GM18858 (cell line): ENCODE results near the gene KRIT1.
"Not testable (repeated sequence)": the region's sequence is repeated elsewhere in the genome, so short reads cannot be mapped to it uniquely, and the experiment has no call there.

Experiments
- ATAC-seq: cut with Tn5 transposase; IDR thresholded peaks from one replicate; pipeline ENCODE4 v1.9.1; 2021; ENCODE audit not compliant: unreplicated experiment

The KRIT1 gene

DNA sequence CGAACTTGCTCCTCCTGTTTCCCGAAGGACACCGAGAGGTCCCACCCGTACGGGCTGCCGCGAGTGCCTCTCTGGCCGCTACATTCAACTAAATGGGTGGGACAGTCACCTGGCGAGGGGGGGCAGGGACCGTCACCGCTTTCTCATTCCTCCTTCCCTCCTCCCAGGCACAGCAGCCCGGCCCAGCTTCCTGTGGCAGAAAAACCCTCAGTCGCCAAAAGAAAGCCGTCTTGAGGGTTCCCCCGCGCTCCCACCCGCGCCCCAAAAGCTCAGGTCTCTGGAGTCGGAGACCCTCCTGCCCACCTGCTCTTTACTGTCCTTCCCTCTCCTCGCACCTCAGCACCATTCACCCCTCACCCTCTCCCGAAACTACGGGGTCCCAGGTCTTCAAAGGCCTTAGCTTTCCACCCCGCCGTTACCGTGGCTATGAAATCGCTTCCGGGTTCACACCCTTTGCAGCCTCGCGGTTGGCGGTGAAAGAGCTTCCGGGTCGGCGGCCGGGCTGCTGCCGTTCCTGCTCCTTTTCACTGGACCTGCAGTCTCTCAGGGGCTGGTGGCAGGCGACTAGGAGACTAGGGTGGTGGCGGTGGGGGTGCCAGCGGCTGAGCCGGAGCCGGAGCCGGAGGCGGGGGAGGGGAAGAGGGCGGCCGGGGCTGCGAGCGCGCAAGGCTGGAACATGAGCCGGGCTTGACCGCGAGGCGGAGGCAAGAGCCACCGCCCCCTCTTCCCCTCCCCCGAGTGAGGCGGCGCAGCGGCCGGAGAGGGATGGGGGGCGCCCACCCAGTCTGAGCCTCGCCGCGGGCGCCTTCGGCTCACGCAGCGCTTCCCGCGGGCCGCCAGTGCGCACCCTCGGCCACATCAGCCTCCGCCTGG lies at the start of gene KRIT1, which contains the start of gene ANKIB1:
KRIT1 (minus strand) TSS at position 428 of the 873 bp plus-strand sequence. CDS start 3,779 bp downstream, outside the sequence.
ANKIB1 (plus strand) TSS at position 488 of the 873 bp plus-strand sequence. CDS start 49,005 bp downstream, outside the sequence.
- peak; percentile 61 for ATAC-seq

DNA sequence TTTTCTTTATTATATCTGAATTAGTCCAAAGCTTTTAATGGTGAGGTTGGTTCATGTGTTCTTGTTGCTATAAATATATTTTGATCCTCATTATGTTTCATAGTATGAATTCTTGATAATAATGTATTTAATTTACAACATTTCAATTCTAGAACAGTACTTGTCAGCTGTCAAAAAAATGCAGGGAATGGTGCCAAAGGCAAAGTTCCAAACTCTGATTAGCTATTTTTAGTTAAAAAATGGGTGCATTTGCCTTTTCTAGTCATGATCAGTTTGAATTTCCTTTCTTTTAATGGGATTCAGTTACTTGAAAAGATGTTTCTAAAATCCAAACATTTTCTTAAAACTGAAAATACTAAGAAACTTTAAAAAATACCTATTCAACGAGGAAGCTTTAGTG lies 49.7 kb upstream of the KRIT1 start:
- ATAC-seq = no peak

DNA sequence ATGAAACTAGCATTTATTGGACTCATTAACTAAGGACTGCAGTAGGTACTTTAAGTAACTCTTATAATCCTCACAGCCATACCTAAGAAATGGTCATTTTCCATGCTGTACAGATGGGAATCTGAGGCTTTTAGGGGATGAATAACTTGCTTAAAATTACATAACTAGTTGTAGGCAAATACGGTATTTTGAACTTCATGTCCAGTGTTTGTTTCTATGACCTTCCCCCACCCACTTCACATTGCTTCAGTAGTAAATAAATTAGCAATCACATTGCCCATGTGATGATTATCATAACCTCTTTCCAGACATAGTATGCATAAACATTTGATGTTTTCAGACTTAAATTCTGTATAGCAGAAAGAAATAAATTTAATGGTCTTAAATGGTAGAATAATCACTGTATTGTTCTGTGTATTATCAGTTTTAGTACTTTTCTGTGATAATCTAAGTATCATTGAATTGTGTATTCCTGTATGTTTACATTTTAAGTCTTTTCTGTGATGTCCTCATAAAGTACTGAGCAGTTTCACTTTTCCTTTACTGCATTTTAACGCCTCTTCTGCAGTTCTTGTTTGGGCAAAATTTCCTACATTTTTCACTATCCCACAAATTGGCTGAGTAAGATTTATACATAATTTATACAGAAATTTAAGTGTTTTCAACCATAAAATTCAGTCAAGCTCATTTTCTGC lies 48.3 kb upstream of the KRIT1 start:
- ATAC-seq = no peak

DNA sequence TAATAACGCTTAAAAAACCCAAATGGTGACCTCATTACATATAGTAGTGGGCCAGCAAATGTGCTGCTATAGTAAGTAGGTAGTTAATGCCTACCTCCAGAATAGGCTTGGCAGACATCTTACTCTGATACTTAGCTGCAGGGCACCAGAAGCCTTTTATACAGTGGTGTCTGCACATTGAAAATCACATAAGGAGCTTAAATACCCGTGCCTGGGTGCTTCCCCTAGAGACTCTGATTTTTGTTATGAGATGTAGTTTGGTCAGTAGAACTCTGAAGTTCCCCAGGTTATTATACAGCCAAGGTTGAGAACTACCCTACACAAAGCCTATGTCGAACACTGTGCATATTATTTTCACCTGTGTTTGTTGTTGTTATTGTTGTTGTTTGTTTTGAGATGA lies 47.3 kb upstream of the KRIT1 start:
- peak; percentile 38 for ATAC-seq

DNA sequence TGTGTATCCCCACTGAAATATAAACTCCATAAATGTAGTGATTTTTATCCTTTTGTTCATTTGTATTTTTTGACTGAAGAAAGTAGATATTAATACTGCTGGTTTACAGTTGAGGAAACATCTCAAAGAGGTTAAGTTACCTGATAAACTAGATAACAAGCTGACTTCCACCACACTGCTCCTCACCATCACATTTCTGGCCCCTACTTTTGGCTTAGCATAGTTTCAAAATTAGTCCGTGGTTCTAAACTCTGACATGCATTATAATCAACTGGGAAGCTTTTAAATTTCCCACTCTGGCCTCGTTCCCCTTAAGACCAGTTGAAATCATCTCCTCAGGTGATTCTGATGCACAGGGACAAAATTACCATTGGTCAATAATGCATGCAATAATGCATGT lies 43.6 kb upstream of the KRIT1 start:
- ATAC-seq = no peak

DNA sequence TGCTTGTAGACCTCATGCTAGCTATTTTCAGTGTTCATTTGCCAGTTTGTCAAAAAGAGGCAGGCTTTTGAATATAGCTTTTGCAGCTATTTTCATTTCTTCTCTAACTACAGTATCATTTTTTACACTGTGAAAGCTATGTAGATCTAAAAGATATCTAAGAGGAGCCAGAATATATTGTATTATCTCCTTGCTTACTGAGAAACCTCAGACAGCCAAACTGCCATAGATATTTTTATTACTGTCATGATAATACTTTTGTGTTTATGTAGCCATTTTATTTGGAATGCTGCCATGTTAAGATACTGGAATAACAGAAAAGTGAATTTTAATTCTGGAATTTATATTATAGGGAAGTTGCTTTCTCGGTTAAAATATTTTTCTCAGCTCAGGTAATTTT lies 37.2 kb upstream of the KRIT1 start:
- ATAC-seq = no peak

DNA sequence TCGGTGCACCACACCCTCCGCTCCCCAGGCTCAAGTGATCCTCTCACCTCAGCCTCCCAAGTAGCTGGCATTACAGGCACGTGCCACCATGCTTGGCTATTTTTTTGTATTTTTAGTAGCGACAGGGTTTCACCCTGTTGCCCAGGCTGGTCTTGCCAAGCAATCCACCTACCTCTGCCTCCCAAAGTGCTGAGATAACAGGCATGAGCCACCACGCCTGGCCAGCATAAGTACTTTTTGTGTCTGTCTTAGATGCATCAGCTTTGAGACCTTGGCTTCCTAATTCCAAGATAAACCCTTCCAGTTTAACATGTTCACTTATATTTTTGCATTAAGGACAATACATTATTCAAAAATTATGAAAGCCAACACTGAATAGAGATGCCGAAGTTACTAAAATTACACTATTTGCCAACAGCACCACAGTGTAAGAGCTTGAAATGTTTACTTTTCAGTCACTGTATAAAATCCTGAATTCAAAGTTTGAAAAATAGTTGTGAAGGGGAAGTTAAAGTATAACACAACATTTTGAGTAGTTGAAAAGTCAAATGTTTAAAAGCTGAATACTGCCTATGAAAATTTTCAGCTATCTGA lies 36.6 kb upstream of the KRIT1 start:
- ATAC-seq = no peak

DNA sequence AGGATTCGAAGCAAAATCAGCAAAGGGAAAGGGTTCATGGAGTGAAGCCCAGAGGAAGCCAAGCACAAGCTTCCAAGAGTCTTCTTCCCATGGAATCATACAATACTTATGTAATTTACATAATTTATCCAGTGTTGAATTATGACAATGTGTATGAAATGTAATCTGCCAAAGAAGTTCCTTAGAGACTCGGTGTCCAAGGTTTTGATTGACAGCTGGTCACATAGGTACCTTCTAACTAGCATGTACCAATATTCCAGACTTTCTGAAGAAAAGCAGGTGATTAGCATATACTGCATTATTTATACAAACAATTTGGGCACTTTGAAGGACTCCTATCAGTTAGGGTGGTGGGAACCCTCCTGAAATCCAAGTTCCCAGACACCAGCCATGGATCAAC lies 35.3 kb upstream of the KRIT1 start:
- ATAC-seq = no peak

DNA sequence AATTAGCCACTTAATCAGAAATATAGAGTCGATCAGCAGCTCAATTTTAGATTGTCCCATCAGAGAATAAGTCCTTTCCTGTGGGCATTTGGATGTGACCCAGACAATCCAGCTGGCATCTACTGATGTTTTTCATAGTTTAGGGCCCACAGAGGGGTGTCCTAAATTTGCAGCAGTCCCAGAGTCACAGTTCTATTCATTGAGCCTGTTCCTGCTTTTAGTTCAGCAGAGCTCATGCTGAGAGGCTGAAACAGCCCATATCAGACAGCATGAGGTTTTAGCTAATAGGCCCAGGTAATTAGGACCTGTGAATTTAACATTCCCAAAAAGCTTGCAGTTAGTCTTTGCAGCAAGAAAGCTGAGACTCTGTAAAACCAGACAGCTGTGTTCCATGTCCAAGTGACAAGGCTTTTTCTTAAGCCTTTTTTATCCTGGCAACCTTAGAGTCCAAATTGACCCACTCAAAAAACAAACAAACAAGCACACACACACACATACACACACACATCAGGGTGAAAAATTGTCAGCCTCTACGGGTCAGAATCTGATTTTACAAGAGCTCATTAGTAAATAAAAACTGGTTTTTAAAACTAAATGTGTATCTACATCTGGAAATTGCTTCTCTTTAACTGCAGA lies 33.8 kb upstream of the KRIT1 start:
- no peak for ATAC-seq

DNA sequence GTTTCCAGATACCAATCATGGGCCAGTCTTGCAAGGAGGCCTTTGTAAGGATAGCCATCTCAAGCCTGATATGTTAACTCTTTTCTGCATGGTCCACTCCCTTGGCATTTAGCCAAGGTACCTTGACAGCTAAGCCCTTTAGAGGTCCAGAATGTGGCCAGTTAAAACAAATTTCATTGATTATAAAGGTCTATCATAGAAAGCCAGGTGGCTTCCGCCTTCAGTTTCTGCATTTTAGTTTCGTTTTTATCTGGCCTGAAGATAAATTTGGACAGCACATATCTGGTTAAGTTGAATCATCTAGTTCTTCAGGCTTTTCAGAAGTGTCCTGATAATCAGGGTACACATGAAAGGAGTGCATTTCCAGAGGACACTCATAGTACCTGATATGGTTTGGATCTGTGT lies 30.7 kb upstream of the KRIT1 start:
- ATAC-seq = peak; percentile 84

DNA sequence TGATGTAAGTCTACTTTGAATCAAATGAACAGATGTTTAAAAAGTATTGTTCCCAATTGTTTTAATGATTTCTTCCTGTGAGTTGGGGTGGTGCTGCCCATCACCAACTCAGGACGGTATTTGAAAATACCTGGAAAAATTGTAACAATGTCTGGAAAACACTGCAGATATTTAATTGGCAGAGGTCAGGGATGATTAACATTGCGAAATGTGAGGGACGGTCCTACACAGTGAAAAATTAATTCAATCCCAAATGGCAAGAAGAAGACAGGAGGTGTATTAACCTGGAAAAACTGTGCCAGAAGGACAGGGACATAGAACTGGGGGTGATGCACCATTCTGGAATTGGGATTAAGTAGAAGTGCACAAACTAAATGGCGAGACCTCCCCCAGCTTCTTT lies 29.6 kb upstream of the KRIT1 start:
- no peak for ATAC-seq

DNA sequence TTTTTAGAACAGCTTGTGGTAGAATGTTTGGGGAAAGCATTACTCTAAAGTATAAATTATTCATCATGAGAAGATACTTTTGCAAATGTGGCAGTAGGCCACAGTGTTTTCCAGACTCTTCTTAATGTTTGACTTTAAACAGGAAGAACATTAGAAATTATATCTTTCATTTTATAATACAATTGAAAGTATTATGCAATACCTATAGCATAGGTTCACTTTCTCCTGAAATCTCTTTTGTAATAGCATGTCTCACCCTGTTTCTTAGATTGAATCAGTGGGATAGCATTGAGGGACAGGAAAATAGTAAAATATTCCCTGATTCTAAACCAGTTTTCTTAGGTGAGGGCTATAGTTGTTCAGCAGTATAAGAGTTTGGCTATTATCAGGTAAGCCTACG lies 23.2 kb upstream of the KRIT1 start:
- ATAC-seq = no peak

DNA sequence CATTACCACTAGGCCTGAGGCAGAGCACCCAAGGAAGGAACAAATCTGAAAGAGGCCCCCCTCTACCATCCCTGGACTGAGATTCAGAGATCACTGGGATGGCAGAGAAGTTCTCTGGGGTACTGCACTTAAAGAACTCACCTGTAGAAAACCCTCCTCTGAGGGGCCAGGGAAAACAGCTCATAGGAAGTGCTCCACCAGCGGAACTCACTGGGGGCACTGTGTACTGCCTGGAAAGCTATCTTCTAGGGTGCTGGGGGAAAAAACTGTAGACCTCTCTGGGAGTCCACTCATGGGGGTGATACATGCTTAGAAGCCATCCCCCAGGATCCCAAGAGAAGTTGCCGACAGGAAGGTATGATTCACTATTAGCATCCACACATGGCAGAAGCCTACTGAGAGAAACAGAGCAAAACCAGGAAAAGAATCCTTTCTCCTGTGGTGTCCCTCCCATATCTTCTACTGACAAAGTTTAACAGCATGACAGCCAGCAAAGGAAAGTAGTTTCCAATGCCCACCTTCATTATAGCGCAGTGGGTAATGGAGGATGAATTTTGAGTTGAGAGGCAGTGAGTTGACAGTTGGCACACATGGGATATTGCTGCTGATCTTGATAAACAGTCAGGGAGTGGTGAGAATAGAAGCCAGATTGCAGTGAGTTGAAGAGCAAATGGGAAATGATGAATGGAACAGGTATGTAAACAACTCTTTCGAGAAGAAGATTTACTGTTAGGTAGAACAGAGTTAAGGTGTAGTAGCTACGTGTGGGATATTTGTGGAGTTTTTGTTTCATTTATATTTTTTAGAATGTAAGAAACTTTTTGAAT lies 20.9 kb upstream of the KRIT1 start:
- ATAC-seq = no peak

DNA sequence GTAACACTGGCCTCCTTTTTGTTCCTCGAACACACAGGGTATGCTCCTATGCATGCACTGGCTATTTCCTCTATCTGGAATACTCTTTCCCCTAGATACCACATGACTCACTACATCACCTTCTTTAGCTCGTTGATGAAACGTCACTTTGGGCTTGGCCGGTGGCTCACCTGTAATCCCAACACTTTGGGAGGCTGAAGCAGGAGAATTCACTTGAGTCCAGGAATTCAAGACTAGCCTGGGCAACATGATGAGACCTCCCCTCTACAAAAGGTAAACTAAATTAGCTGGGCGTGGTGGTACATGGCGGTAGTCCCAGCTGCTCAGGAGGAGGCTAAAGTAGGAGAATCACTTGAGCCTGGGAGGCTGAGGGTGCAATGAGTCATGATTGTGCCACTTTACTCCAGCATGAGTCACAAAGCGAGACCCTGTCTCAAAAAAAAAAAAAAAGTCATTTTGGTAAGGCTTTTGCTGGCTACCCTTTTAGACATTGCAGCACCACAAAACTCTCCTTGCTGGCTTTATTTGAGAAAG lies 14.6 kb upstream of the KRIT1 start:
- no peak for ATAC-seq

DNA sequence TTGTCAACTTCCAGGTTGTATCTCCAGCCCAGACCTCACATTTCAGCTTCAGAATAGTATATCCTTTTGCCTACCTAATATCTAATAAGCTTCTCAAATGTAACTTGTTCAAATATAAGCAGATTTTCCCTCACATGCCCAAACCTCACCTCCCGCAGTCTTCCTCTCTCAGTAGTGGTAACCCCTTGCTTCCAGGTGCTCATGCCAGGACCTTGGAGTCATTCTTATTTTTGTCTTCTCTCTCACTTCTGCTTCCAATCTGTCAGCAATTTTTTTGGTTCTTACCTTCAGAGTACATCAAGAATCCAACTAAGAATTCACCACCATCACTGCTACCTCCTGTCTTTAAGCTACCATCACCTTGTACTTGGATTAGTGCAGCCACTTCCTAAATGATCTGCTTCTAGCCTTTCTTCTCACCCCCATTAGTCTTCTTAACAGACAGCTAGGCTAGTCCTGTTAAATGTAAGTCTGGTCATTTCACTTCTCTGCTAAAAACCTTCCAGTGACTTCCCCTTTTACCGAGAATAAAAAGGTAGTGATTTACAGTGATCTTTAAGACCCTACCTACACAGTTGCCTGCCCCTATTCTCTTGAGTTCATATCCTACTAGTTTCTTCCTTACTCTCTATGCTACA lies 14.0 kb upstream of the KRIT1 start:
- peak; percentile 55 for ATAC-seq

DNA sequence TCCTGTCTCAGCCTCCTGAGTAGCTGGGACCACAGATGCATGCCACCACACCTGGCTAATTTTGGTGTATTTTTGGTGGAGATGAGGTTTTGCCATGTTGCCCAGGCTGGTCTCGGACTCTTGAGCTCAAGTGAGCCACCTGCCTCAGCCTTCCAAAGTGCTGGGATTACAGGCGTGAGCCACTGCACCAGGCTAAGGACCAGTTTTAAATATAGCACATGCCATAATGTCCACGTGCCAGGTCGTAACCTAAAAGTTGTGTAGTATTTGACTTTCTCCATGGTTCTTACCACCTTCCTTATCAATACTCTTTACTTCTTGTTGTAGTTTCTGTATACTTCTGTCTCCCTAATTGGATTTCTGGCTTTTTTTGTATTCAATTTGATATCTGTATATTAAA lies 13.3 kb upstream of the KRIT1 start:
- ATAC-seq = no peak

DNA sequence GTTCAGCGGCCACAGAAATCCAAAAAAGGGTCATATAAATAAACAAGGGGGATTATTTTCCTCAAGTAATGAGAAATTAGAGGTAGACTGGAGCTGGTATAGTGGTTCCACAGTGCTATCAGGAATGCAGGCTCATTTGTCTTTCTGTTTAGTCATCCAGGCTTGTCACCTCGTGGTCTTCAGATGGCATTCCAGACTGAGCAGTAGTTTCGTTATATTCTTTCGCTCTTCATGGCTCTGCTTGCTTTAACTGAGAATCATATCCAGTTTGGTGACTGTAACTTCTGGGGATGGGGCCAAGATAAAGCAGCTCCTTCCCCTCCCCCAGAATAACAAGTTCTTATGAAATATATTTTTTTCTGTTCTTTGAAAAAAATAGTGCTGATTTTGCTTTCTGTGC lies 9.6 kb upstream of the KRIT1 start:
- ATAC-seq = no peak

DNA sequence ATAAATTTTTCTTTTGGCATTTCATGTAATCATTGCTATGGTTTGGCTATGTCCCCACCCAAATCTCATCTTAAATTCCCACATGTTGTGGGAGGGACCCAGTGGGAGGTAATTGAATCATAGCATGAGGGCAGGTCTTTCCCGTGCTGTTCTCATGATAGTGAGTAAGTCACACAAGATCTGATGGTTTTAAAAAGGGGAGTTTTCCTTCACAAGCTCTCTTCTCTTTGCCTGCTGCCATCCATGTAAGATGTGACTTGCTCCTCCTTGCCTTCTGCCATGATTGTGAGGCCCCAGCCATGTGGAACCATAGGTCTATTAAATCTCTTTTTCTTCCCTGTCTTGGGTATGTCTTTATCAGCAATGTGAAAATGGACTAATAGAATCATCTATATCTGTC lies 9.1 kb upstream of the KRIT1 start:
- not testable (repeated sequence) for ATAC-seq

DNA sequence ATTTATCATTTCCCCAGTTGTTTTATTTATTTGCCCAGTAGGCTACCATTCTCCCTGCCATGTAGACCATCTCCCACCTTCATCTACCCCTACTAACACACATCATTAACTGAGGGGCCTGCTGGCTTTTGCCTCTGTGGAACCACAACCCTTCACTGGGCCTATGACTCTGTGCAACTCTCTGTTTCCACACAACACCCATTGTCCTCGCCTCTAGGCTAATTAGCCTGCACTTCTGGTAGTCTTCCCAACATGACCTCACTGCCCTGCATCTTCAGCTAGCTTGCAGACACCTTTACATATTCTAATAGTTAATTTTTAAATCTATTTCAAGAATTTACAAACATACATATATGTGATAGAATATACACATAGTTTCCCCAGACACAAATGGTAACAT lies 7.5 kb upstream of the KRIT1 start:
- no peak for ATAC-seq

DNA sequence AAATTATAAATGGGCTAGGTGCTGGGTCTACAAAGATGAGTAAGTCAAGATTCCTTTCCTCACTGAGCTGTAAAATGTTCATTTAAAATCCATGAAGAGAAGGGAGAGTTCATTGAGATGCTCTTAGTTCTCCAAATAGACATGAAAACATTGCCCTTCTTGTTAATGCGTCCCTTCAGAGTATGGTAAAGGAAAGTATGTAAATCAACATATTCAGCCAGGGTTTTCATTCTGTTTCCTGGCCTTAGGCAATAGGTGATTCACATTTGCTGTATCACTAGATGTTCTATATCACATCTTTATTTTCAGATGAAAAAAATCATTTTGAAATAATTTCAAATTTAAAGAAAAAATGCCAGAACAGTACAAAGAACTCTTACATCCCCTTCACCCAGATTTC lies 5.5 kb upstream of the KRIT1 start:
- ATAC-seq = no peak
